Measurements from ENCODE around the gene UGGT2. TPM values are rescaled to one million over a fixed set of nuclear protein-coding genes. Genes with fewer than 3 reads are reported as not detected.
"Not testable (repeated sequence)": the region's sequence is repeated elsewhere in the genome, so short reads cannot be mapped to it uniquely, and the experiment has no call there.

The UGGT2 gene
- total RNA-seq, 1 donor from 2014 or later = 39.6 TPM

- no peak overlapping the region for H3K4me3 ChIP-seq (ENCODE audit: low read depth, low read length)
- DNase-seq (ENCODE audit: low read depth) = no peak
- H3K27me3 ChIP-seq (ENCODE audit: control insufficient read depth, insufficient read depth, low read length) = no peaks in the 10 kb centered on the region
- TF ChIP-seq CTCF (IDR thresholded peaks at IDR 0.05; ENCODE audit: insufficient read depth, low read length, poor library complexity, severe bottlenecking) = no peak
- H3K36me3 ChIP-seq (ENCODE audit: control insufficient read depth, insufficient read depth, low read length) = no peaks in the 10 kb centered on the region
Measured at GRCh38 chr13:95950103-95950502, 103.1 kb downstream of the UGGT2 start.

DNA sequence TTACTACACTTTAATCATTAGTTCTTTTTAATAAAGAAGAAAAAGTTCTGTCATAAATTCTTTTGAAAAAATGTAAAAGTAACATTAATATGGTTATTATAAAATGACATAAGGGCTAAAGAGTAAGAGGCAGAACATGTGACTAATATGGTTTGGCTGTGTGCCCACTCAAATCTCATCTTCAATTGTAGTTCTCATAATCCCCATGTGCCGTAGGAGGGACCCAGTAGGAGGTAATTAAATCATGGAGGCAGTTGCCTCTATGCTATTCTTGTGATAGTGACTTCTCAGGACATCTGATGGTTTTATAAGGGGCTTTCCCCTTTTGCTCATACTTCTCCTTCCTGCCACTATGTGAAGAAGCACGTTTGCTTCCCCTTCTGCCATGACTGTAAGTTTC is 104.5 kb downstream of the UGGT2 start:
- no peak for DNase-seq (ENCODE audit: low read depth)
- H3K36me3 ChIP-seq (ENCODE audit: control insufficient read depth, insufficient read depth, low read length) = no peaks in the 10 kb centered on the region
- no peak for TF ChIP-seq CTCF (IDR thresholded peaks at IDR 0.05; ENCODE audit: insufficient read depth, low read length, poor library complexity, severe bottlenecking)
- H3K27me3 ChIP-seq (ENCODE audit: control insufficient read depth, insufficient read depth, low read length) = no peaks in the 10 kb centered on the region
- H3K4me3 ChIP-seq (ENCODE audit: low read depth, low read length) = no peak overlapping the region

DNA sequence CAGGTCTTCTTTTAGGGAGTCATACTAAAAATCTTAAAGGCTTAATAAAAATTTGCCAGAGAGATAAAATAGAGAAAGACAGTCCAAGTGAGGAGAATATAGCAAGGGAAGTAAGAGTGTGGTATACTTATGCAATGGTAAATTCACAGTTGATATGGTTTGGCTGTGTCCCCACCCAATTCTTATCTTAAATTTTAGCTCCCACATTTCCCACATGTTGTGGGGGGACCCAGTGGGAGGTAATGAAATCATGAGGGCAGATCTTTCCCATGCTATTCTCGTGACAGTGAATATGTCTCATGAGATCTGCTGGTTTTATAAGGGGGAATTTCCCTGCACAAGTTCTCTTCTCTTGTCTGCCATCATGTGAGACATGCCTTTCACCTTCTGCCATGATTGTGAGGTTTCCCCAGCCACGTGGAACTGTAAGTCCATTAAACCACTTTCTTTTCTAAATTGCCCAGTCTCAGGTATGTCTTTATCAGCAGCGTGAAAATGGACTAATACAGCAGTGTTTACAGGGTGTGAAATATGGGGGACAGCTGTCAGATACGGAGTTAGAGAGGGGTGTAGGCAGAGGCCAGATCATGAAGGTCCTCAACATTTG is 115.4 kb downstream of the UGGT2 start:
- H3K4me3 ChIP-seq (ENCODE audit: low read depth, low read length) = no peak overlapping the region
- no peaks in the 10 kb centered on the region for H3K27me3 ChIP-seq (ENCODE audit: control insufficient read depth, insufficient read depth, low read length)
- H3K36me3 ChIP-seq (ENCODE audit: control insufficient read depth, insufficient read depth, low read length) = peaks cover 1% of the 10 kb centered on the region
- no peak for TF ChIP-seq CTCF (IDR thresholded peaks at IDR 0.05; ENCODE audit: insufficient read depth, low read length, poor library complexity, severe bottlenecking)
- no peak for DNase-seq (ENCODE audit: low read depth)

GRCh38 chr13:95931300-95932025 is 121.7 kb downstream of the UGGT2 start:
- TF ChIP-seq CTCF (IDR thresholded peaks at IDR 0.05; ENCODE audit: insufficient read depth, low read length, poor library complexity, severe bottlenecking) = no peak
- no peak for DNase-seq (ENCODE audit: low read depth)
- Histone ChIP-seq H3K27me3 (ENCODE audit: control insufficient read depth, insufficient read depth, low read length) (no peaks in the 10 kb centered on the region), H3K36me3 (ENCODE audit: control insufficient read depth, insufficient read depth, low read length) (peaks cover 3% of the 10 kb centered on the region), H3K4me3 (ENCODE audit: low read depth, low read length) (no peak overlapping the region)

GRCh38 chr13:95929430-95929829 is 123.8 kb downstream of the UGGT2 start:
- DNase-seq (ENCODE audit: low read depth) = no peak
- TF ChIP-seq CTCF (IDR thresholded peaks at IDR 0.05; ENCODE audit: insufficient read depth, low read length, poor library complexity, severe bottlenecking) = no peak
- H3K36me3 ChIP-seq (ENCODE audit: control insufficient read depth, insufficient read depth, low read length) = peaks cover 3% of the 10 kb centered on the region
- no peaks in the 10 kb centered on the region for H3K27me3 ChIP-seq (ENCODE audit: control insufficient read depth, insufficient read depth, low read length)
- no peak overlapping the region for H3K4me3 ChIP-seq (ENCODE audit: low read depth, low read length)

GRCh38 chr13:95928367-95928906 is 124.8 kb downstream of the UGGT2 start:
- not testable (repeated sequence) for H3K27me3 ChIP-seq (ENCODE audit: control insufficient read depth, insufficient read depth, low read length); H3K4me3 ChIP-seq (ENCODE audit: low read depth, low read length); DNase-seq (ENCODE audit: low read depth); H3K36me3 ChIP-seq (ENCODE audit: control insufficient read depth, insufficient read depth, low read length)
